Endothelial cell of umbilical vein (primary cell): ENCODE data around the gene SMIM10L2A. TPM values are rescaled to one million over a fixed set of nuclear protein-coding genes. Genes with fewer than 3 reads are reported as not detected.

Experiments used
- BruUV-seq: library from RNA; stranded (reverse); fragments of 400-500 nt; replicated peaks from 2 replicates; lab custom pipeline; 2021; lab: Mats Ljungman, UMichigan
- CTCF ChIA-PET: fragments of 300-600, 350-600 bp; sonication (Branson Sonifier 250); formaldehyde crosslinking; loops from one replicate; lab custom pipeline; 2021; ENCODE audit warnings: antibody characterized with exemption, inconsistent platforms; lab: Charles Lee
- POLR2A ChIA-PET: fragments of 300-600, 350-600 bp; sonication (Branson Sonifier 250); formaldehyde crosslinking; loops from one replicate; lab custom pipeline; 2021; ENCODE audit warnings: antibody characterized with exemption, inconsistent platforms; lab: Charles Lee
- DNase-seq: peaks from one replicate; pipeline ENCODE4 v3.0.0-alpha.2; 2011; ENCODE audit warnings: low read depth, low spot score
- FAIRE-seq: peaks from 2 replicates; lab custom pipeline; 2011; peaks lifted over from hg19 to GRCh38; lab: Jason Lieb, UNC
- H2AFZ ChIP-seq: 2 replicates; pipeline ENCODE4 v1.6.0; 2012; ENCODE audit warnings: low read depth, low read length, control low read depth, inconsistent platforms
- H3K27ac ChIP-seq: 2 replicates; pipeline ENCODE4 v1.5.1; 2011; ENCODE audit warnings: low read depth, mild to moderate bottlenecking, control low read depth, low read length, moderate library complexity; ENCODE audit not compliant: insufficient read depth
- H3K27me3 ChIP-seq, 2 experiments: 2 replicates each; pipeline versions ENCODE4 v1.6.0 to v1.6.1; 2011; ENCODE audit warnings: low read length in 2 of 2, mixed read lengths in 1 of 2; ENCODE audit not compliant: control insufficient read depth in 2 of 2, insufficient read depth in 2 of 2
- H3K36me3 ChIP-seq, 2 experiments: 2 replicates in 1 of 2; 3 replicates in 1 of 2; pipeline ENCODE4 v1.5.1; 2011; ENCODE audit warnings: low read length in 2 of 2, mild to moderate bottlenecking in 1 of 2, moderate library complexity in 1 of 2; ENCODE audit not compliant: control insufficient read depth in 2 of 2, insufficient read depth in 2 of 2; ENCODE audit errors: extremely low read depth in 1 of 2
- H3K4me1 ChIP-seq: 3 replicates; pipeline ENCODE4 v1.5.1; 2011; ENCODE audit warnings: mild to moderate bottlenecking, low read length; ENCODE audit not compliant: control insufficient read depth, insufficient read depth; ENCODE audit errors: extremely low read depth
- H3K4me2 ChIP-seq: 2 replicates; pipeline ENCODE4 v1.6.1; 2011; ENCODE audit warnings: low read length, control low read depth, mixed read lengths; ENCODE audit not compliant: insufficient read depth
- H3K4me3 ChIP-seq, 3 experiments: fragments of 200-600 bp in 1 of 3; sonication (generic), shearing (Covaris generic) in 1 of 3; replicated peaks in 1 of 3; 2 replicates each; pipeline ENCODE4 v1.5.1; 2011 to 2016; ENCODE audit warnings: control low read depth in 3 of 3, low read length in 3 of 3, mild to moderate bottlenecking in 2 of 3, inconsistent platforms in 1 of 3, low read depth in 1 of 3, moderate library complexity in 1 of 3; ENCODE audit not compliant: insufficient read depth in 1 of 3
- H3K79me2 ChIP-seq: 2 replicates; pipeline ENCODE4 v1.6.0; 2012; ENCODE audit warnings: low read length, inconsistent platforms; ENCODE audit not compliant: control insufficient read depth, insufficient read depth
- H3K9ac ChIP-seq: replicated peaks from 2 replicates; pipeline ENCODE3; 2011; ENCODE audit warnings: low read length, control low read depth; ENCODE audit not compliant: insufficient read depth; ENCODE audit errors: extremely low read depth
- H3K9me1 ChIP-seq: replicated peaks from 3 replicates; pipeline ENCODE4 v1.6.0; 2011; ENCODE audit warnings: mild to moderate bottlenecking, low read length; ENCODE audit not compliant: control insufficient read depth, insufficient read depth; ENCODE audit errors: extremely low read depth
- H3K9me3 ChIP-seq: replicated peaks from 2 replicates; pipeline ENCODE4 v1.5.1; 2012; ENCODE audit warnings: low read length, inconsistent platforms; ENCODE audit not compliant: control insufficient read depth, insufficient read depth
- H4K20me1 ChIP-seq: replicated peaks from 2 replicates; pipeline ENCODE3; 2011; ENCODE audit warnings: mild to moderate bottlenecking, low read length; ENCODE audit not compliant: control insufficient read depth, insufficient read depth; ENCODE audit errors: extremely low read depth
- EZH2 ChIP-seq: IDR thresholded peaks from 2 replicates; pipeline ENCODE4 v1.6.1; 2012; ENCODE audit warnings: borderline replicate concordance, low read depth, mild to moderate bottlenecking, moderate library complexity, low read length, inconsistent platforms; ENCODE audit not compliant: severe bottlenecking
- FOS ChIP-seq: IDR thresholded peaks from 2 replicates; pipeline ENCODE4 v1.6.1; 2011; ENCODE audit warnings: mild to moderate bottlenecking, low read length, moderate library complexity, borderline replicate concordance; ENCODE audit not compliant: insufficient read depth
- GATA2 ChIP-seq: IDR thresholded peaks from 2 replicates; pipeline ENCODE4 v1.7.0; 2011; ENCODE audit warnings: low read depth, mild to moderate bottlenecking, moderate library complexity, mixed read lengths, low read length; ENCODE audit not compliant: insufficient read length, insufficient read depth
- JUN ChIP-seq: IDR thresholded peaks from 2 replicates; pipeline ENCODE4 v1.6.1; 2011; ENCODE audit warnings: borderline replicate concordance, low read depth; ENCODE audit not compliant: insufficient read length, insufficient read depth
- MYC ChIP-seq: IDR thresholded peaks from one replicate; pipeline ENCODE4 v1.6.1; 2011; ENCODE audit warnings: mild to moderate bottlenecking, low read depth, low read length
- POLR2A ChIP-seq: IDR thresholded peaks from 2 replicates; pipeline ENCODE4 v1.6.1; 2012; ENCODE audit warnings: low read depth, mild to moderate bottlenecking, control low read depth, low read length
- POLR2AphosphoS5 ChIP-seq: IDR thresholded peaks from 2 replicates; pipeline ENCODE4 v1.6.1; 2012; ENCODE audit warnings: low read depth, mild to moderate bottlenecking, control low read depth, low read length, moderate library complexity; ENCODE audit not compliant: insufficient read depth
- dilution Hi-C: fragments of 300-500 bp; cut with MboI; formaldehyde crosslinking; loops from one replicate; pipeline ENCODE4 v1.15.0; 2019; ENCODE audit warnings: low sequenced_read_pairs; ENCODE audit not compliant: extremely low pct_ligation_motif_present
- intact Hi-C: fragments of 100-400 bp; cut with micrococcal nuclease; formaldehyde crosslinking; loops from one replicate; pipeline ENCODE4 v1.10.0; 2022
- polyA plus RNA-seq, 4 experiments: library from polyadenylated mRNA; depleted of rRNA in 3 of 4; stranded (reverse) in 3 of 4; unstranded in 1 of 4; fragments of >200 nt; gene quantifications; 2 replicates each; pipeline versions ENCODE4 v1.2.1 to v1.2.3, GENCODE V29; 2011 to 2012; ENCODE audit warnings: missing spikeins in 1 of 4
- total RNA-seq: library from RNA; stranded (reverse); gene quantifications from 2 replicates; pipeline ENCODE4 v1.2.3, GENCODE V29; 2021
- TF ChIP-seq, protein P1 (sequence below): IDR thresholded peaks from 2 replicates; pipeline ENCODE4 v1.6.1; 2011; ENCODE audit not compliant: insufficient read depth, insufficient read length
- TF ChIP-seq, protein P2 (sequence below), 2 donors: IDR thresholded peaks; 1 replicate in 1 of 2; 2 replicates in 1 of 2; pipeline ENCODE4 v1.5.1; 2011; ENCODE audit warnings: low read length in 2 of 2, mild to moderate bottlenecking in 2 of 2, moderate library complexity in 2 of 2, control low read depth in 1 of 2, inconsistent platforms in 1 of 2, low read depth in 1 of 2; ENCODE audit not compliant: insufficient read depth in 1 of 2; ENCODE audit errors: extremely low read depth in 1 of 2

Gene SMIM10L2A
- total and polyA plus RNA-seq, 2 donors (not counting 3 experiments of a cell fraction or from before 2014, with no cell fraction given), result 0.10 to 0.24 TPM

DNA sequence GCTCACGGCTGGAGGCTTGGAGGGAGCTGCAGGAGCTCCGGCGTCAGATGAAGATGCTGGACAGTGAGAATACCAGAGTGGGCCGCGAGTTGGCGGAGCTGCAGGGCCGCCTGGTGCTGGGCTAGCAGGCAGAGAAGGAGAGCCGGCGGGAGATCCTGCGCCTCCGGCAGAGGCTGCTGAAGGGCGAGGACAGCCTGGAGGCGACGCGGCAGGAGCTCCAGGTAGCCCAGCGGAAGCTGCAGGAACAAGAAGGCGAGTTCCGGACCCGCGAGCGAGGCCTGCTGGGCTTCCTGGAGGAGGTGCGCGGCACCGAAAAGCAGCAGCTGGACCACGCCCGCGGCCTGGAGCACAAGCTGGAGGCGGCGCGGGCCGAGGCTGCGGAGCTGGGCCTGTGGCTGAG is 14.7 kb downstream of the SMIM10L2A start:
- no peaks in the 10 kb centered on the region for H3K9me3 ChIP-seq
- H3K27me3 ChIP-seq, result no peaks in the 10 kb centered on the region
- no peaks in the 10 kb centered on the region for H3K79me2 ChIP-seq
- no peak overlapping the region for H3K9ac ChIP-seq
- H2AFZ ChIP-seq, result no peak overlapping the region
- no peaks in the 10 kb centered on the region for H4K20me1 ChIP-seq
- no peaks in the 10 kb centered on the region for H3K4me1 ChIP-seq
- dilution Hi-C loops (no loop called here), intact Hi-C loops (no loop called here)
- CTCF ChIA-PET, result interaction anchor here (1.3 kb wide), 1 partner anchor 10 kb away, joined by 3 read pairs; no protein-coding TSS in a partner anchor
- H3K4me3 ChIP-seq, result no peak overlapping the region
- POLR2A ChIA-PET, result no interaction called here
- H3K27ac ChIP-seq, result no peak overlapping the region
- FAIRE-seq, result no peak
- no TSS peak for BruUV-seq
- H3K4me2 ChIP-seq, result no peak overlapping the region
- no peaks in the 10 kb centered on the region for H3K9me1 ChIP-seq
- H3K36me3 ChIP-seq, result no peaks in the 10 kb centered on the region
- TF ChIP-seq POLR2A, result no peak
- TF ChIP-seq, protein P1, sequence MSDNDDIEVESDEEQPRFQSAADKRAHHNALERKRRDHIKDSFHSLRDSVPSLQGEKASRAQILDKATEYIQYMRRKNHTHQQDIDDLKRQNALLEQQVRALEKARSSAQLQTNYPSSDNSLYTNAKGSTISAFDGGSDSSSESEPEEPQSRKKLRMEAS, result no peak
- no peak for TF ChIP-seq POLR2AphosphoS5
- no peak for TF ChIP-seq MYC
- no peak for TF ChIP-seq EZH2
- no peak for TF ChIP-seq FOS
- no peak for TF ChIP-seq JUN
- TF ChIP-seq GATA2, result no peak
- TF ChIP-seq, protein P2, sequence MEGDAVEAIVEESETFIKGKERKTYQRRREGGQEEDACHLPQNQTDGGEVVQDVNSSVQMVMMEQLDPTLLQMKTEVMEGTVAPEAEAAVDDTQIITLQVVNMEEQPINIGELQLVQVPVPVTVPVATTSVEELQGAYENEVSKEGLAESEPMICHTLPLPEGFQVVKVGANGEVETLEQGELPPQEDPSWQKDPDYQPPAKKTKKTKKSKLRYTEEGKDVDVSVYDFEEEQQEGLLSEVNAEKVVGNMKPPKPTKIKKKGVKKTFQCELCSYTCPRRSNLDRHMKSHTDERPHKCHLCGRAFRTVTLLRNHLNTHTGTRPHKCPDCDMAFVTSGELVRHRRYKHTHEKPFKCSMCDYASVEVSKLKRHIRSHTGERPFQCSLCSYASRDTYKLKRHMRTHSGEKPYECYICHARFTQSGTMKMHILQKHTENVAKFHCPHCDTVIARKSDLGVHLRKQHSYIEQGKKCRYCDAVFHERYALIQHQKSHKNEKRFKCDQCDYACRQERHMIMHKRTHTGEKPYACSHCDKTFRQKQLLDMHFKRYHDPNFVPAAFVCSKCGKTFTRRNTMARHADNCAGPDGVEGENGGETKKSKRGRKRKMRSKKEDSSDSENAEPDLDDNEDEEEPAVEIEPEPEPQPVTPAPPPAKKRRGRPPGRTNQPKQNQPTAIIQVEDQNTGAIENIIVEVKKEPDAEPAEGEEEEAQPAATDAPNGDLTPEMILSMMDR (IDR thresholded peaks at IDR 0.05; ENCODE audit: extremely low read depth in 1 of 2, insufficient read depth in 1 of 2, low read depth in 1 of 2, low read length in 2 of 2), result no peak
- DNase-seq, result no peak
